ENCODE results near the gene HBG2.

Gene HBG2

GRCh38 chr11:5223686-5224085 is 30.9 kb downstream of the HBG2 start:
- Mint-ChIP-seq H3K27me3 (no peaks in the 10 kb centered on the region), H3K4me1 (no peaks in the 10 kb centered on the region), H3K9me3 (no peaks in the 10 kb centered on the region), H3K4me3 (no peak overlapping the region), H3K27ac (no peak overlapping the region), H3K36me3 (no peaks in the 10 kb centered on the region)
- no peak for DNase-seq
- CTCF ChIA-PET: no interaction called here

GRCh38 chr11:5223146-5223545 is 31.4 kb downstream of the HBG2 start:
- no peaks in the 10 kb centered on the region for H3K36me3 Mint-ChIP-seq
- no peaks in the 10 kb centered on the region for H3K9me3 Mint-ChIP-seq
- H3K4me3 Mint-ChIP-seq: no peak overlapping the region
- no peaks in the 10 kb centered on the region for H3K4me1 Mint-ChIP-seq
- H3K27me3 Mint-ChIP-seq: no peaks in the 10 kb centered on the region
- DNase-seq: no peak
- CTCF ChIA-PET: no interaction called here
- no peak overlapping the region for H3K27ac Mint-ChIP-seq

DNA sequence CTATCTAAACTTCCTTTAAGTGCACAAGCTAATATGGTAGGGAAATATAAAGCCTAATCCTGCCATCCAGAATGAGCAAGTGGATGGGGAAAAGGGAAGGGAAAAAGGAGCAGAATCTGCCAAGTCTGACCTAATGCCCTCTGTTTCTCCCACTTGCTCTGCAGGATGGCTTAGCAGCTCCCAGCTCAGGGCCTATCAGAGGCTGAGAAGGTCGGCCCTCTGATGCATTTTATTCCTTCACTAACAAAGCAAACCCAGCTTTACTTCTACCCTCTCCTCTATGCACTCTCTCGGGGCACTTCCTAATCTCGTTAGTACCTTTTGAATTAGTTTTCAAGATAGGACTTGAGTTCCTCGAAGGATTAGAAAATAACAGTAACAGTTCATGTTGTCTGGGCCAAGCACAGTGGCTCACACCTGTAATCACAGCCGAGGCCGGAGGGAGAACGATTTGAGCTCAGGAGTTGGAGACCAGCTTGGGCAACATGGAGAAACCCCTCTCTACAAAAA is 44.1 kb downstream of the HBG2 start:
- DNase-seq: no peak
- H3K4me3 Mint-ChIP-seq: no peak overlapping the region
- H3K27me3 Mint-ChIP-seq: no peaks in the 10 kb centered on the region
- no peaks in the 10 kb centered on the region for H3K36me3 Mint-ChIP-seq
- H3K4me1 Mint-ChIP-seq: no peaks in the 10 kb centered on the region
- no peak overlapping the region for H3K27ac Mint-ChIP-seq
- no peaks in the 10 kb centered on the region for H3K9me3 Mint-ChIP-seq
- CTCF ChIA-PET: no interaction called here

DNA sequence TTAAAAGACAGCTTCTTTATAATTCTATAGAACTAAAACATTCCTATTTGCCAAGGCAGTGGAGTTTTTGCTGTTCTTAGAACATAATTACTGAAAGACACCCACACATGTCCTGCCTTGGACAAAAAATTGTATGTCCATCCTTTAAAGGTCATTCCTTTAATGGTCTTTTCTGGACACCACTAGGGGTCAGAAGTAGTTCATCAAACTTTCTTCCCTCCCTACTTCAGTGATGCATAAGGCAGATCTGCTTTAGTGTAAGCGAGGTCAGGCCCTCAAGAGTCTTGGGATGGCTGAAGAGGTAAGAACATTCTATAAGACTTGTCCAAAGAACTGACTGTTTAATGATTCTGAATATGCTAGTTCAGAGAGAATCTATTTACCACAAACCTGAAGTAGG is 49.8 kb downstream of the HBG2 start:
- DNase-seq: no peak
- no peak overlapping the region for H3K4me3 Mint-ChIP-seq
- no peaks in the 10 kb centered on the region for H3K9me3 Mint-ChIP-seq
- CTCF ChIA-PET: no interaction called here
- no peaks in the 10 kb centered on the region for H3K27me3 Mint-ChIP-seq
- H3K36me3 Mint-ChIP-seq: no peaks in the 10 kb centered on the region
- no peaks in the 10 kb centered on the region for H3K4me1 Mint-ChIP-seq
- no peak overlapping the region for H3K27ac Mint-ChIP-seq

DNA sequence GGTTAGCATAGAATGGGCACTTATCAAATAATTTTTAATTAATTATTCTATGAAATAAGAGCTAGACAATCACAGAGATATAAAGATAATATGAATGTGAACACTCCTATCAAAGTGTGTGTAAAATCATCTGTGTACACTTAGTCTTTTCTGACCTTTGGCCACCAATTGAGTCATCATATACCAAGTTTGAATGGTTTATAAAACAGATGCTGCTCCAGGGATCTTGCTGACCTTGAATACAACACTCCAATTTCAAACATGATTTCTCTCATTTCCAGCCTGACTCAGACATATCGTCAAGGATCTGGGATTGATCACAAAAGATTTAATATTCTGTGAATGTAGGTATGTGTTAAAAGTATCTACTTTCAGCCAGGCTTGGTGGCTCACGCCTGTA is 51.2 kb downstream of the HBG2 start:
- Mint-ChIP-seq H3K9me3 (no peaks in the 10 kb centered on the region), H3K27me3 (no peaks in the 10 kb centered on the region), H3K4me3 (no peak overlapping the region), H3K36me3 (no peaks in the 10 kb centered on the region), H3K4me1 (no peaks in the 10 kb centered on the region), H3K27ac (no peak overlapping the region)
- DNase-seq: no peak
- CTCF ChIA-PET: no interaction called here
